ENCODE measurements around the gene P2RX3.

Gene P2RX3

GRCh38 chr11:57391539-57391938, 53.4 kb downstream of the P2RX3 start:
- Histone ChIP-seq H3K27ac (ENCODE audit: low read depth, low read length) (no peak overlapping the region), H3K36me3 (ENCODE audit: control insufficient read depth in 5 of 5, insufficient read depth in 5 of 5, low read length in 5 of 5) (no peaks in the 10 kb centered on the region), H3K27me3 (ENCODE audit: control insufficient read depth in 5 of 5, insufficient read depth in 4 of 5, low read length in 5 of 5) (no peaks in the 10 kb centered on the region), H3K4me1 (ENCODE audit: control insufficient read depth in 5 of 5, insufficient read depth in 5 of 5, low read length in 5 of 5) (peaks cover 0 to 2% (median 0%) of the 10 kb centered on the region in 5 donors), H3K4me3 (ENCODE audit: low read depth in 1 of 5, low read length in 5 of 5) (no peak overlapping the region), H3K9me3 (ENCODE audit: control insufficient read depth in 5 of 5, low read length in 5 of 5) (no peaks in the 10 kb centered on the region), H3K9ac (ENCODE audit: low read length in 5 of 5) (no peak overlapping the region)

GRCh38 chr11:57392066-57392762, 54.1 kb downstream of the P2RX3 start:
- Histone ChIP-seq H3K9ac (ENCODE audit: low read length in 5 of 5) (no peak overlapping the region), H3K4me3 (ENCODE audit: low read depth in 1 of 5, low read length in 5 of 5) (no peak overlapping the region), H3K27me3 (ENCODE audit: control insufficient read depth in 5 of 5, insufficient read depth in 4 of 5, low read length in 5 of 5) (no peaks in the 10 kb centered on the region), H3K27ac (ENCODE audit: low read depth, low read length) (no peak overlapping the region), H3K9me3 (ENCODE audit: control insufficient read depth in 5 of 5, low read length in 5 of 5) (no peaks in the 10 kb centered on the region), H3K4me1 (ENCODE audit: control insufficient read depth in 5 of 5, insufficient read depth in 5 of 5, low read length in 5 of 5) (peaks cover 0 to 2% (median 0%) of the 10 kb centered on the region in 5 donors), H3K36me3 (ENCODE audit: control insufficient read depth in 5 of 5, insufficient read depth in 5 of 5, low read length in 5 of 5) (no peaks in the 10 kb centered on the region)

GRCh38 chr11:57392763-57393105, 54.6 kb downstream of the P2RX3 start:
- Histone ChIP-seq H3K4me3 (ENCODE audit: low read depth in 1 of 5, low read length in 5 of 5) (no peak overlapping the region), H3K36me3 (ENCODE audit: control insufficient read depth in 5 of 5, insufficient read depth in 5 of 5, low read length in 5 of 5) (no peaks in the 10 kb centered on the region), H3K4me1 (ENCODE audit: control insufficient read depth in 5 of 5, insufficient read depth in 5 of 5, low read length in 5 of 5) (no peaks in the 10 kb centered on the region), H3K27ac (ENCODE audit: low read depth, low read length) (no peak overlapping the region), H3K9ac (ENCODE audit: low read length in 5 of 5) (no peak overlapping the region), H3K9me3 (ENCODE audit: control insufficient read depth in 5 of 5, low read length in 5 of 5) (no peaks in the 10 kb centered on the region), H3K27me3 (ENCODE audit: control insufficient read depth in 5 of 5, insufficient read depth in 4 of 5, low read length in 5 of 5) (no peaks in the 10 kb centered on the region)

GRCh38 chr11:57394203-57394965, 56.2 kb downstream of the P2RX3 start:
- Histone ChIP-seq H3K4me1 (ENCODE audit: control insufficient read depth in 5 of 5, insufficient read depth in 5 of 5, low read length in 5 of 5) (no peaks in the 10 kb centered on the region), H3K27ac (ENCODE audit: low read depth, low read length) (no peak overlapping the region), H3K9ac (ENCODE audit: low read length in 5 of 5) (no peak overlapping the region), H3K9me3 (ENCODE audit: control insufficient read depth in 5 of 5, low read length in 5 of 5) (no peaks in the 10 kb centered on the region), H3K4me3 (ENCODE audit: low read depth in 1 of 5, low read length in 5 of 5) (no peak overlapping the region), H3K27me3 (ENCODE audit: control insufficient read depth in 5 of 5, insufficient read depth in 4 of 5, low read length in 5 of 5) (no peaks in the 10 kb centered on the region), H3K36me3 (ENCODE audit: control insufficient read depth in 5 of 5, insufficient read depth in 5 of 5, low read length in 5 of 5) (no peaks in the 10 kb centered on the region)

GRCh38 chr11:57395905-57396623, 57.9 kb downstream of the P2RX3 start:
- no peaks in the 10 kb centered on the region for H3K36me3 ChIP-seq (ENCODE audit: control insufficient read depth in 5 of 5, insufficient read depth in 5 of 5, low read length in 5 of 5)
- H3K4me3 ChIP-seq (ENCODE audit: low read depth in 1 of 5, low read length in 5 of 5), result no peak overlapping the region
- no peaks in the 10 kb centered on the region for H3K27me3 ChIP-seq (ENCODE audit: control insufficient read depth in 5 of 5, insufficient read depth in 4 of 5, low read length in 5 of 5)
- no peak overlapping the region for H3K9ac ChIP-seq (ENCODE audit: low read length in 5 of 5)
- no peaks in the 10 kb centered on the region for H3K9me3 ChIP-seq (ENCODE audit: control insufficient read depth in 5 of 5, low read length in 5 of 5)
- H3K4me1 ChIP-seq (ENCODE audit: control insufficient read depth in 5 of 5, insufficient read depth in 5 of 5, low read length in 5 of 5), result no peaks in the 10 kb centered on the region
- H3K27ac ChIP-seq (ENCODE audit: low read depth, low read length), result no peak overlapping the region

- Histone ChIP-seq H3K9me3 (ENCODE audit: control insufficient read depth in 5 of 5, low read length in 5 of 5) (no peaks in the 10 kb centered on the region), H3K4me1 (ENCODE audit: control insufficient read depth in 5 of 5, insufficient read depth in 5 of 5, low read length in 5 of 5) (no peaks in the 10 kb centered on the region), H3K27me3 (ENCODE audit: control insufficient read depth in 5 of 5, insufficient read depth in 4 of 5, low read length in 5 of 5) (peaks cover 0 to 4% (median 0%) of the 10 kb centered on the region in 5 donors), H3K9ac (ENCODE audit: low read length in 5 of 5) (no peak overlapping the region), H3K4me3 (ENCODE audit: low read depth in 1 of 5, low read length in 5 of 5) (no peak overlapping the region), H3K27ac (ENCODE audit: low read depth, low read length) (no peak overlapping the region), H3K36me3 (ENCODE audit: control insufficient read depth in 5 of 5, insufficient read depth in 5 of 5, low read length in 5 of 5) (no peaks in the 10 kb centered on the region)
Observed at GRCh38 chr11:57396744-57397143, 58.6 kb downstream of the P2RX3 start.

- no peak overlapping the region for H3K27ac ChIP-seq (ENCODE audit: low read depth, low read length)
- no peak overlapping the region for H3K9ac ChIP-seq (ENCODE audit: low read length in 5 of 5)
- H3K9me3 ChIP-seq (ENCODE audit: control insufficient read depth in 5 of 5, low read length in 5 of 5), result no peaks in the 10 kb centered on the region
- no peak overlapping the region for H3K4me3 ChIP-seq (ENCODE audit: low read depth in 1 of 5, low read length in 5 of 5)
- H3K27me3 ChIP-seq (ENCODE audit: control insufficient read depth in 5 of 5, insufficient read depth in 4 of 5, low read length in 5 of 5), result peaks cover 0 to 4% (median 0%) of the 10 kb centered on the region in 5 donors
- H3K36me3 ChIP-seq (ENCODE audit: control insufficient read depth in 5 of 5, insufficient read depth in 5 of 5, low read length in 5 of 5), result no peaks in the 10 kb centered on the region
- H3K4me1 ChIP-seq (ENCODE audit: control insufficient read depth in 5 of 5, insufficient read depth in 5 of 5, low read length in 5 of 5), result no peaks in the 10 kb centered on the region
Observed at GRCh38 chr11:57397394-57397990, 59.3 kb downstream of the P2RX3 start.

- H3K27me3 ChIP-seq (ENCODE audit: control insufficient read depth in 5 of 5, insufficient read depth in 4 of 5, low read length in 5 of 5), result peaks cover 0 to 4% (median 0%) of the 10 kb centered on the region in 5 donors
- H3K4me1 ChIP-seq (ENCODE audit: control insufficient read depth in 5 of 5, insufficient read depth in 5 of 5, low read length in 5 of 5), result no peaks in the 10 kb centered on the region
- peaks cover 0 to 3% (median 0%) of the 10 kb centered on the region in 5 donors for H3K36me3 ChIP-seq (ENCODE audit: control insufficient read depth in 5 of 5, insufficient read depth in 5 of 5, low read length in 5 of 5)
- no peaks in the 10 kb centered on the region for H3K9me3 ChIP-seq (ENCODE audit: control insufficient read depth in 5 of 5, low read length in 5 of 5)
- no peak overlapping the region for H3K9ac ChIP-seq (ENCODE audit: low read length in 5 of 5)
- no peak overlapping the region for H3K27ac ChIP-seq (ENCODE audit: low read depth, low read length)
- no peak overlapping the region for H3K4me3 ChIP-seq (ENCODE audit: low read depth in 1 of 5, low read length in 5 of 5)
Observed at GRCh38 chr11:57399221-57399620, 61.1 kb downstream of the P2RX3 start.

- H3K27ac ChIP-seq (ENCODE audit: low read depth, low read length), result no peak overlapping the region
- H3K4me3 ChIP-seq (ENCODE audit: low read depth in 1 of 5, low read length in 5 of 5), result no peak overlapping the region
- no peak overlapping the region for H3K9ac ChIP-seq (ENCODE audit: low read length in 5 of 5)
- no peaks in the 10 kb centered on the region for H3K4me1 ChIP-seq (ENCODE audit: control insufficient read depth in 5 of 5, insufficient read depth in 5 of 5, low read length in 5 of 5)
- H3K27me3 ChIP-seq (ENCODE audit: control insufficient read depth in 5 of 5, insufficient read depth in 4 of 5, low read length in 5 of 5), result peaks cover 0 to 4% (median 0%) of the 10 kb centered on the region in 5 donors
- H3K9me3 ChIP-seq (ENCODE audit: control insufficient read depth in 5 of 5, low read length in 5 of 5), result no peaks in the 10 kb centered on the region
- peaks cover 0 to 3% (median 0%) of the 10 kb centered on the region in 5 donors for H3K36me3 ChIP-seq (ENCODE audit: control insufficient read depth in 5 of 5, insufficient read depth in 5 of 5, low read length in 5 of 5)
Observed at GRCh38 chr11:57399972-57400578, 61.9 kb downstream of the P2RX3 start.

Measured in subcutaneous abdominal adipose tissue (tissue), 5 donors.